ENCODE data around the gene MRO. TPM values are rescaled to one million over a fixed set of nuclear protein-coding genes. Genes with fewer than 3 reads are reported as not detected.

Gene MRO
- total RNA-seq, 1 experiment from 2014 or later = 0.84 TPM

DNA sequence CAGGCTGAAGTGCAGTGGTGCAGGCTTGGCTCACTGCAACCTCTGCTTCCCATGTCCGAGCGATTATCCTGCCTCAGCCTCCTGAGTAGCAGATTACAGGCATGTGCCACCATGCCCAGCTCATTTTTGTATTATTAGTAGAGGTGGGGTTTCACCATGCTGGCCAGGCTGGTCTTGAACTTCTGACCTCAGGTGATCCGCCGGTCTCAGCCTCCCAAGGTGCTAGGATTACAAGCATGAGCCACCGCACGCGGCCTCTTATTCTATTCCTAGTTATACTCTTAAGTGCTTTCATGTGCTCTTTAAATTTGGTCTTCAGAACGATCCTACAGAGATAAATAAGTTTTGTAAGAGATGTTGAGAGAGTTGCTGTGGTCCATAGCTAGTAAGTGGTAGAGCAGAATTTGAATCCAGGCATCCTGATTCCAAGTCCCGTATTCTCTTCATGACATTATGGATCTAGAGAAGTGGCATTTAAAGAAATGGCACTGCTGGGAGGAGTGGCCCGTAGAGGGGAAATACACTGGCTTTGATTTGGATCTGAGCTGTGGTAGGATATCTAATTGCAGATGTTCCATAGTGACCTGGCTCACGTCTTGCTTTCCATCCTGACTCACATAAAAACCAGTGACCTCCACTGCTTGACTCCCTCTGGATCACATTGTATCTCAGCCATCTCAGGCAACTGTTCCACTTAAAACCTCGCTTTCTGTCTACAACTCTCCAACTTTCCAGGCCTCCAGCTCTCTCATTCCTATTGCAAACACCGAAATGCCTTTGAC lies 36.4 kb upstream of the MRO start:
- no peak overlapping the region for H3K4me3 ChIP-seq (replicated peaks in 1 of 2; ENCODE audit: low read depth in 1 of 2, low read length in 2 of 2)
- H4K20me1 ChIP-seq (ENCODE audit: insufficient read depth) = no peaks in the 10 kb centered on the region
- no peaks in the 10 kb centered on the region for H3K27me3 ChIP-seq (ENCODE audit: insufficient read depth, low read length)
- no peak for ATAC-seq
- RAD21 ChIA-PET (ENCODE audit: low non-redundant PET in 1 of 2, low total read pairs in 2 of 2, uncharacterized antibody in 2 of 2, unreplicated experiment in 2 of 2) = no interaction called here
- intact Hi-C loops (cut with micrococcal nuclease) = no loop called here
- no peak overlapping the region for H2AFZ ChIP-seq (ENCODE audit: low read depth, low read length, poor library complexity, severe bottlenecking)
- no peaks in the 10 kb centered on the region for H3K36me3 ChIP-seq (ENCODE audit: control insufficient read depth in 1 of 2, insufficient read depth in 2 of 2, low read length in 2 of 2)
- TF ChIP-seq ZNF274 (IDR thresholded peaks at IDR 0.05; ENCODE audit: low read depth, low read length) (no peak), CBX3 (IDR thresholded peaks at IDR 0.05; ENCODE audit: low read depth) (no peak), ELF1 (IDR thresholded peaks at IDR 0.05; ENCODE audit: borderline replicate concordance, low read depth) (no peak), POLR2AphosphoS5 (IDR thresholded peaks at IDR 0.05; ENCODE audit: low read depth, low read length) (no peak), POLR2A (IDR thresholded peaks at IDR 0.05; ENCODE audit: borderline replicate concordance, extremely low read depth, insufficient read depth, insufficient read length) (no peak), TCF7L2 (IDR thresholded peaks at IDR 0.05; ENCODE audit: borderline replicate concordance, extremely low read depth, insufficient read depth, insufficient read length) (no peak), SP1 (IDR thresholded peaks at IDR 0.05; ENCODE audit: low read depth) (no peak), JUND (IDR thresholded peaks at IDR 0.05) (no peak), FOSL1 (IDR thresholded peaks at IDR 0.05; ENCODE audit: low read depth) (no peak), EGR1 (IDR thresholded peaks at IDR 0.05; ENCODE audit: low read depth) (no peak), RAD21 (IDR thresholded peaks at IDR 0.05; ENCODE audit: low read depth) (no peak), EZH2 (IDR thresholded peaks at IDR 0.05) (no peak), EZH2phosphoT487 (IDR thresholded peaks at IDR 0.05; ENCODE audit: borderline replicate concordance) (no peak)
- TF ChIP-seq, protein P1, sequence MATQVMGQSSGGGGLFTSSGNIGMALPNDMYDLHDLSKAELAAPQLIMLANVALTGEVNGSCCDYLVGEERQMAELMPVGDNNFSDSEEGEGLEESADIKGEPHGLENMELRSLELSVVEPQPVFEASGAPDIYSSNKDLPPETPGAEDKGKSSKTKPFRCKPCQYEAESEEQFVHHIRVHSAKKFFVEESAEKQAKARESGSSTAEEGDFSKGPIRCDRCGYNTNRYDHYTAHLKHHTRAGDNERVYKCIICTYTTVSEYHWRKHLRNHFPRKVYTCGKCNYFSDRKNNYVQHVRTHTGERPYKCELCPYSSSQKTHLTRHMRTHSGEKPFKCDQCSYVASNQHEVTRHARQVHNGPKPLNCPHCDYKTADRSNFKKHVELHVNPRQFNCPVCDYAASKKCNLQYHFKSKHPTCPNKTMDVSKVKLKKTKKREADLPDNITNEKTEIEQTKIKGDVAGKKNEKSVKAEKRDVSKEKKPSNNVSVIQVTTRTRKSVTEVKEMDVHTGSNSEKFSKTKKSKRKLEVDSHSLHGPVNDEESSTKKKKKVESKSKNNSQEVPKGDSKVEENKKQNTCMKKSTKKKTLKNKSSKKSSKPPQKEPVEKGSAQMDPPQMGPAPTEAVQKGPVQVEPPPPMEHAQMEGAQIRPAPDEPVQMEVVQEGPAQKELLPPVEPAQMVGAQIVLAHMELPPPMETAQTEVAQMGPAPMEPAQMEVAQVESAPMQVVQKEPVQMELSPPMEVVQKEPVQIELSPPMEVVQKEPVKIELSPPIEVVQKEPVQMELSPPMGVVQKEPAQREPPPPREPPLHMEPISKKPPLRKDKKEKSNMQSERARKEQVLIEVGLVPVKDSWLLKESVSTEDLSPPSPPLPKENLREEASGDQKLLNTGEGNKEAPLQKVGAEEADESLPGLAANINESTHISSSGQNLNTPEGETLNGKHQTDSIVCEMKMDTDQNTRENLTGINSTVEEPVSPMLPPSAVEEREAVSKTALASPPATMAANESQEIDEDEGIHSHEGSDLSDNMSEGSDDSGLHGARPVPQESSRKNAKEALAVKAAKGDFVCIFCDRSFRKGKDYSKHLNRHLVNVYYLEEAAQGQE (IDR thresholded peaks at IDR 0.05; ENCODE audit: low read depth) = no peak
- TF ChIP-seq, protein P2, sequence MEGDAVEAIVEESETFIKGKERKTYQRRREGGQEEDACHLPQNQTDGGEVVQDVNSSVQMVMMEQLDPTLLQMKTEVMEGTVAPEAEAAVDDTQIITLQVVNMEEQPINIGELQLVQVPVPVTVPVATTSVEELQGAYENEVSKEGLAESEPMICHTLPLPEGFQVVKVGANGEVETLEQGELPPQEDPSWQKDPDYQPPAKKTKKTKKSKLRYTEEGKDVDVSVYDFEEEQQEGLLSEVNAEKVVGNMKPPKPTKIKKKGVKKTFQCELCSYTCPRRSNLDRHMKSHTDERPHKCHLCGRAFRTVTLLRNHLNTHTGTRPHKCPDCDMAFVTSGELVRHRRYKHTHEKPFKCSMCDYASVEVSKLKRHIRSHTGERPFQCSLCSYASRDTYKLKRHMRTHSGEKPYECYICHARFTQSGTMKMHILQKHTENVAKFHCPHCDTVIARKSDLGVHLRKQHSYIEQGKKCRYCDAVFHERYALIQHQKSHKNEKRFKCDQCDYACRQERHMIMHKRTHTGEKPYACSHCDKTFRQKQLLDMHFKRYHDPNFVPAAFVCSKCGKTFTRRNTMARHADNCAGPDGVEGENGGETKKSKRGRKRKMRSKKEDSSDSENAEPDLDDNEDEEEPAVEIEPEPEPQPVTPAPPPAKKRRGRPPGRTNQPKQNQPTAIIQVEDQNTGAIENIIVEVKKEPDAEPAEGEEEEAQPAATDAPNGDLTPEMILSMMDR (IDR thresholded peaks at IDR 0.05 in 2 of 3, conservative IDR thresholded peaks at IDR 0.05 in 1 of 3; ENCODE audit: borderline replicate concordance in 1 of 3, insufficient read depth in 1 of 3, low read depth in 2 of 3, low read length in 2 of 3) = no peak
- TF ChIP-seq, protein P3, sequence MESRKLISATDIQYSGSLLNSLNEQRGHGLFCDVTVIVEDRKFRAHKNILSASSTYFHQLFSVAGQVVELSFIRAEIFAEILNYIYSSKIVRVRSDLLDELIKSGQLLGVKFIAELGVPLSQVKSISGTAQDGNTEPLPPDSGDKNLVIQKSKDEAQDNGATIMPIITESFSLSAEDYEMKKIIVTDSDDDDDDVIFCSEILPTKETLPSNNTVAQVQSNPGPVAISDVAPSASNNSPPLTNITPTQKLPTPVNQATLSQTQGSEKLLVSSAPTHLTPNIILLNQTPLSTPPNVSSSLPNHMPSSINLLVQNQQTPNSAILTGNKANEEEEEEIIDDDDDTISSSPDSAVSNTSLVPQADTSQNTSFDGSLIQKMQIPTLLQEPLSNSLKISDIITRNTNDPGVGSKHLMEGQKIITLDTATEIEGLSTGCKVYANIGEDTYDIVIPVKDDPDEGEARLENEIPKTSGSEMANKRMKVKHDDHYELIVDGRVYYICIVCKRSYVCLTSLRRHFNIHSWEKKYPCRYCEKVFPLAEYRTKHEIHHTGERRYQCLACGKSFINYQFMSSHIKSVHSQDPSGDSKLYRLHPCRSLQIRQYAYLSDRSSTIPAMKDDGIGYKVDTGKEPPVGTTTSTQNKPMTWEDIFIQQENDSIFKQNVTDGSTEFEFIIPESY (IDR thresholded peaks at IDR 0.05; ENCODE audit: extremely low read depth, insufficient replicate concordance, low read length) = no peak
- no peak overlapping the region for H3K27ac ChIP-seq (ENCODE audit: low read depth, low read length)
- peaks cover 10 to 29% of the 10 kb centered on the region in 2 experiments; a peak in 3 of 4 replicates for H3K4me1 ChIP-seq (ENCODE audit: control insufficient read depth in 1 of 2, insufficient read depth in 2 of 2, low read length in 2 of 2)
- H3K4me2 ChIP-seq (ENCODE audit: low read length) = no peak overlapping the region
- POLR2A ChIA-PET = no interaction called here
- no peaks in the 10 kb centered on the region for H3K9me2 ChIP-seq (ENCODE audit: insufficient read depth)
- H3K9ac ChIP-seq (ENCODE audit: low read length) = no peak overlapping the region
- no peaks in the 10 kb centered on the region for H3K9me3 ChIP-seq (ENCODE audit: control insufficient read depth in 1 of 2, insufficient read depth in 1 of 2, low read depth in 1 of 2, low read length in 2 of 2)
- no TSS peak for BruUV-seq (replicated peaks)
- CTCF ChIA-PET = no interaction called here
- no peaks in the 10 kb centered on the region for H3K79me2 ChIP-seq (ENCODE audit: insufficient read depth, low read length)
- DNase-seq (ENCODE audit: low read depth, low spot score) = no peak

Data from HCT116 (cell line).